Lung (tissue), 12 donors: ENCODE results near the gene NQO1. TPM values are rescaled to one million over a fixed set of nuclear protein-coding genes. Genes with fewer than 3 reads are reported as not detected.

ENCODE experiments used
- ATAC-seq: fragments of 200-7000 bp; cut with Tn5 transposase; one replicate; pipeline ENCODE4 v1.9.1; 2020; ENCODE audit warnings: moderate number of reproducible peaks; ENCODE audit not compliant: insufficient read depth, low FRiP score
- DNase-seq, 3 donors: peaks; one replicate each; pipeline ENCODE4 v3.0.0-alpha.2; 2013 to 2017
- H3K27ac ChIP-seq, 2 donors: one replicate each; pipeline ENCODE4 v1.5.1; 2013; ENCODE audit warnings: mild to moderate bottlenecking in 2 of 2, moderate library complexity in 2 of 2, control low read depth in 1 of 2, inconsistent platforms in 1 of 2, low read depth in 1 of 2, low read length in 1 of 2
- H3K27me3 ChIP-seq, 3 donors: one replicate each; pipeline ENCODE4 v1.5.1; 2013; ENCODE audit warnings: low read length in 2 of 3; ENCODE audit not compliant: control insufficient read depth in 3 of 3, insufficient read depth in 3 of 3
- H3K36me3 ChIP-seq, 4 donors: one replicate each; pipeline ENCODE4 v1.5.1; 2013; ENCODE audit warnings: low read length in 4 of 4, mild to moderate bottlenecking in 1 of 4, moderate library complexity in 1 of 4; ENCODE audit not compliant: control insufficient read depth in 4 of 4, insufficient read depth in 4 of 4
- H3K4me1 ChIP-seq, 5 donors: one replicate each; pipeline ENCODE4 v1.5.1; 2013; ENCODE audit warnings: low read length in 5 of 5, mild to moderate bottlenecking in 2 of 5, moderate library complexity in 1 of 5; ENCODE audit not compliant: control insufficient read depth in 5 of 5, insufficient read depth in 5 of 5
- H3K4me3 ChIP-seq: one replicate; pipeline ENCODE4 v1.5.1; 2013; ENCODE audit warnings: mild to moderate bottlenecking, control low read depth, moderate library complexity
- H3K9ac ChIP-seq, 2 donors: one replicate each; pipeline ENCODE4 v1.5.1; 2013; ENCODE audit warnings: low read length in 2 of 2, control low read depth in 1 of 2; ENCODE audit not compliant: insufficient read depth in 1 of 2
- H3K9me3 ChIP-seq, 4 donors: one replicate each; pipeline ENCODE4 v1.5.1; 2013; ENCODE audit warnings: low read length in 3 of 4, mild to moderate bottlenecking in 1 of 4, moderate library complexity in 1 of 4; ENCODE audit not compliant: control insufficient read depth in 4 of 4, insufficient read depth in 3 of 4
- WGBS, 2 donors: extraction: QIAGEN DNeasy Blood & Tissue Kit; methylation state at CpG; one replicate each; pipeline ENCODE4 v1.1.7; 2013; 5-methylcytosine and 5-hydroxymethylcytosine counted together
- polyA plus RNA-seq, 2 donors: library from polyadenylated mRNA; stranded (reverse); fragments of 200-250 nt; gene quantifications; one replicate each; pipeline ENCODE4 v1.2.1, GENCODE V29; 2013
- total RNA-seq, 2 donors: library from RNA; depleted of rRNA in 1 of 2; stranded (reverse); fragments of >200 nt in 1 of 2; gene quantifications; one replicate each; pipeline ENCODE4 v1.2.1, GENCODE V29; 2014 to 2021
- TF ChIP-seq, protein P1 (sequence below): IDR thresholded peaks from 2 replicates; pipeline ENCODE4 v1.5.1; 2012; ENCODE audit warnings: mild to moderate bottlenecking; ENCODE audit errors: control extremely low read depth, extremely low read depth
- donor health status: control.
- donor health status: control.
- donor health status: Bipolar disorder and iron deficiency.
- donor health status: healthy.
- donor health status: DM: yes; HTN: yes; CAD: no.

NQO1 gene
- total and polyA plus RNA-seq, 4 donors, result 15.2 to 109 (median 44.9) TPM

DNA sequence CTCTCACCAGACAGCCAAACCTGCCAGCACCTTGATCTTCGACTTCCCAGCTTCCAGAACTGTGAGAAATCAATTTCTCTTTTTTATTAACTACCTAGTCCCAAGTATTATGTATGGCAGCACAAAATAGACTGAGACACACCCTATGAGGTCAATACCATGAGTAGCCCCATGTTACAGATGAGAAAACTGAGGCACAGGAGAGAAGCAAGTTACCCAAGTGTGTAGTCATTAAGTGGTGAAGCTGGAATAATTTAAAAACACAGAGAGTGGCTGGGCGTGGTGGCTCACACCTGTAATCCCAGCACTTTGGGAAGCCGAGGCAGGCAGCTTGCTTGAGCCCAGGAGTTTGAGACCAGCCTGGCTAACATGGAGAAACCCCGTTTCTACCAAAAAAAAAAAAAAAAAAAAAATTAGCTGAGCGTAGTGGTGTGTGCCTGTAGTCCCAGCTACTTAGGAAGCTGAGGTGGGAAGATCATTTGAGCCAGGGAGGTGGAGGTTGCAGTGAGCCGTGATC is 4.9 kb downstream of the NQO1 start:
- no peak for ATAC-seq
- TF ChIP-seq, protein P1, sequence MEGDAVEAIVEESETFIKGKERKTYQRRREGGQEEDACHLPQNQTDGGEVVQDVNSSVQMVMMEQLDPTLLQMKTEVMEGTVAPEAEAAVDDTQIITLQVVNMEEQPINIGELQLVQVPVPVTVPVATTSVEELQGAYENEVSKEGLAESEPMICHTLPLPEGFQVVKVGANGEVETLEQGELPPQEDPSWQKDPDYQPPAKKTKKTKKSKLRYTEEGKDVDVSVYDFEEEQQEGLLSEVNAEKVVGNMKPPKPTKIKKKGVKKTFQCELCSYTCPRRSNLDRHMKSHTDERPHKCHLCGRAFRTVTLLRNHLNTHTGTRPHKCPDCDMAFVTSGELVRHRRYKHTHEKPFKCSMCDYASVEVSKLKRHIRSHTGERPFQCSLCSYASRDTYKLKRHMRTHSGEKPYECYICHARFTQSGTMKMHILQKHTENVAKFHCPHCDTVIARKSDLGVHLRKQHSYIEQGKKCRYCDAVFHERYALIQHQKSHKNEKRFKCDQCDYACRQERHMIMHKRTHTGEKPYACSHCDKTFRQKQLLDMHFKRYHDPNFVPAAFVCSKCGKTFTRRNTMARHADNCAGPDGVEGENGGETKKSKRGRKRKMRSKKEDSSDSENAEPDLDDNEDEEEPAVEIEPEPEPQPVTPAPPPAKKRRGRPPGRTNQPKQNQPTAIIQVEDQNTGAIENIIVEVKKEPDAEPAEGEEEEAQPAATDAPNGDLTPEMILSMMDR, result no peak
- Histone ChIP-seq H3K9ac (no peak overlapping the region), H3K27ac (no peak overlapping the region), H3K36me3 (peaks cover 0 to 13% (median 0%) of the 10 kb centered on the region in 4 donors), H3K9me3 (no peaks in the 10 kb centered on the region), H3K4me1 (peaks cover 0 to 5% (median 0%) of the 10 kb centered on the region in 5 donors), H3K27me3 (no peaks in the 10 kb centered on the region), H3K4me3 (no peak overlapping the region)
- no peak for DNase-seq
- WGBS, 2 donors, result 94 to 98% methylated on average over 6 of the region's 6 CpGs

DNA sequence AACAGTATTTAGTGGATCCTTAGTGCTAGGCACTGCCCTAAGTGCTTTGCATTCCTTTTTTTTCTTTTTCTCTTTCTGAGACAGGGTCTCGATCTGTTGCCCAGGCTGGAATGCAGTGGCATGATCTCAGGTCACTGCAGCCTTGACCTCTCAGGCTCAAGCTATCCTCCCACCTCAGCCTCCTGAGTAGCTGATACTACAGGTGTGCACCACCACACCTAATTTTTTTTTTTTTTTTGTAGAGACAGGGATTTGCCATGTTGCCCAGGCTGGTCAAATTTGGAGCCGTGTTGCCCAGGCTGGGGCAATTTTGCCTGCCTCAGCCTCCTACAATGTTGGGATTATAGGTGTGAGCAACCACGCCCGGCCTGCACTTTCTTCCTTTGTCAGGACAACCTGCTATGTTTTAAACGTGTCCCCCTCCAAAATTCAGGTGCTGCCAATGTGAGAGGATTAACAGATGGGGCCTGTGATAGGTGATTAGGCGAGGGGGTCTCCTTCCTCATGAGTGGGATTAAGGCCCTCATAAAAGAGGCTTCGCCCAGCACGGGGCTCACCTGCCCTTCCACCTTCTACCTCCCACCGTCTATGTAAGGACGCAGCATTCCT is 5.4 kb downstream of the NQO1 start:
- Histone ChIP-seq H3K4me1 (peaks cover 0 to 5% (median 0%) of the 10 kb centered on the region in 5 donors), H3K4me3 (no peak overlapping the region), H3K9me3 (no peaks in the 10 kb centered on the region), H3K27me3 (no peaks in the 10 kb centered on the region), H3K27ac (no peak overlapping the region), H3K9ac (no peak overlapping the region), H3K36me3 (peaks cover 0 to 13% (median 0%) of the 10 kb centered on the region in 4 donors)
- WGBS, 2 donors, result 96 to 97% methylated on average over 10 of the region's 10 CpGs
- TF ChIP-seq, protein P1, result no peak
- DNase-seq (no peak), ATAC-seq (no peak)

DNA sequence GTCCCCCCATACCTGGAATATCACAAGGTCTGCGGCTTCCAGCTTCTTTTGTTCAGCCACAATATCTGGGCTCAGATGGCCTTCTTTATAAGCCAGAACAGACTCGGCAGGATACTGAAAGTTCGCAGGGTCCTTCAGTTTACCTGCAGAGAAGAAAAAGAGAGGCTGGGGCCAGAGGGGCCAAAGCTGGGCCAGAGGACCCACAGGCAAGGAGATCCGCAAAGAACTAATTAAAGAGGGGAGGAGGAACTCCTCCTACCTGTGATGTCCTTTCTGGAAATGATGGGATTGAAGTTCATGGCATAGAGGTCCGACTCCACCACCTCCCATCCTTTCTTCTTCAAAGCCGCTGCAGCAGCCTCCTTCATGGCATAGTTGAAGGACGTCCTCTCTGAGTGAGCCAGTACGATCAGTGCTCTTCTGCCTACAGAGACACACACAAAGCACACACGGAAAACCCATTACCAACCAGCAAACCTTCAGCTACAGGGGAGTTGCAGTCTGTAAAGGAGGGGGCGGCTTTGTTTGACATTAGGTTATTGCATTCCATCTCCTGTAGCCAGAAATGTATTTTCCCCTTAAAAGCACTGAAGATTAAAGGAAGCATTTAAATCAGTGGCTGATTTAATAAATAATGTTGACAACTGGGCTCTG is 8.1 kb downstream of the NQO1 start:
- 84 to 87% methylated on average over 10 of the region's 10 CpGs for WGBS, 2 donors
- Histone ChIP-seq H3K9ac (no peak overlapping the region), H3K27me3 (no peaks in the 10 kb centered on the region), H3K4me1 (no peaks in the 10 kb centered on the region), H3K36me3 (peaks cover 2 to 24% (median 3%) of the 10 kb centered on the region in 4 donors), H3K27ac (no peak overlapping the region), H3K9me3 (no peaks in the 10 kb centered on the region), H3K4me3 (no peak overlapping the region)
- TF ChIP-seq, protein P1, result no peak
- DNase-seq, result no peak
- no peak for ATAC-seq
